ENCODE data around the gene MYEOV.

DNA sequence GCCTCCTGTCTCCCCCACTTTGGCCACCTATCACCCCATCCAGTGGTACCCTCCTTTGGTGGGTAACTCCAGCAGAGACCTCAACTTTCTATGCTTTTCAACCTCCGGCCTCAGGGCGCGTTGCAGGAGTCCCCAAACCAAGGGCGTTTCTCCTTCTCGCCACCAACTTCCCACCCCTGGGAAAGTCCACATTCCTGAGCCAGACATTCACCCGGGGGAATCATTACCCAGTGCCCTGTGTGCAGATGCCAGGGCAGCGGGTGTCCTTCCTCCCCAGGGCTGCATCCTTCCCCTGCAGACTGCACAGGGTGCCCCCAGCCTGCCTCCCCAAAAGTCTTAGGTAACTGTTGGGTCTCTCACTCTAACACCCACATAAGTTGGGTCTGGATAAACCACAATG is 26.4 kb downstream of the MYEOV start:
- no peak for TF ChIP-seq CTCF (IDR thresholded peaks at IDR 0.05)
- TF ChIP-seq POLR2A (IDR thresholded peaks at IDR 0.05) = no peak

Measured in uterus (tissue), 2 donors.